Uterus (tissue), 2 donors: ENCODE measurements around the gene DOCK3.

Experiments
- POLR2A ChIP-seq, 2 donors: fragments of 450-650 bp; IDR thresholded peaks; one replicate each; pipeline ENCODE4 v1.6.1; 2016; ENCODE audit warnings: antibody characterized with exemption in 2 of 2, mild to moderate bottlenecking in 1 of 2, moderate library complexity in 1 of 2
- TF ChIP-seq, protein P1 (sequence below), 4 experiments: fragments of 200-600 bp in 2 of 4; fragments of 450-650 bp in 2 of 4; sonication (generic) in 2 of 4; IDR thresholded peaks; one replicate each; pipeline ENCODE4 v1.5.1; 2016 to 2019; ENCODE audit warnings: antibody characterized with exemption in 4 of 4, mild to moderate bottlenecking in 2 of 4, moderate library complexity in 1 of 4

GRCh38 chr3:50873376-50874157, 198.8 kb downstream of the DOCK3 start:
- TF ChIP-seq, protein P1, sequence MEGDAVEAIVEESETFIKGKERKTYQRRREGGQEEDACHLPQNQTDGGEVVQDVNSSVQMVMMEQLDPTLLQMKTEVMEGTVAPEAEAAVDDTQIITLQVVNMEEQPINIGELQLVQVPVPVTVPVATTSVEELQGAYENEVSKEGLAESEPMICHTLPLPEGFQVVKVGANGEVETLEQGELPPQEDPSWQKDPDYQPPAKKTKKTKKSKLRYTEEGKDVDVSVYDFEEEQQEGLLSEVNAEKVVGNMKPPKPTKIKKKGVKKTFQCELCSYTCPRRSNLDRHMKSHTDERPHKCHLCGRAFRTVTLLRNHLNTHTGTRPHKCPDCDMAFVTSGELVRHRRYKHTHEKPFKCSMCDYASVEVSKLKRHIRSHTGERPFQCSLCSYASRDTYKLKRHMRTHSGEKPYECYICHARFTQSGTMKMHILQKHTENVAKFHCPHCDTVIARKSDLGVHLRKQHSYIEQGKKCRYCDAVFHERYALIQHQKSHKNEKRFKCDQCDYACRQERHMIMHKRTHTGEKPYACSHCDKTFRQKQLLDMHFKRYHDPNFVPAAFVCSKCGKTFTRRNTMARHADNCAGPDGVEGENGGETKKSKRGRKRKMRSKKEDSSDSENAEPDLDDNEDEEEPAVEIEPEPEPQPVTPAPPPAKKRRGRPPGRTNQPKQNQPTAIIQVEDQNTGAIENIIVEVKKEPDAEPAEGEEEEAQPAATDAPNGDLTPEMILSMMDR (IDR thresholded peaks at IDR 0.05) = no peak
- TF ChIP-seq POLR2A (IDR thresholded peaks at IDR 0.05) = no peak
